Ishikawa (cell line): ENCODE data around the gene GRK5.

ENCODE experiments used
- CEBPB ChIP-seq: IDR thresholded peaks from 2 replicates; pipeline ENCODE4 v1.6.1; 2012
- EGR1 ChIP-seq: IDR thresholded peaks from 2 replicates; pipeline ENCODE4 v1.6.1; 2012
- FOXM1 ChIP-seq: IDR thresholded peaks from 2 replicates; pipeline ENCODE4 v1.6.1; 2012; ENCODE audit warnings: low read depth, borderline replicate concordance
- RAD21 ChIP-seq: IDR thresholded peaks from 2 replicates; pipeline ENCODE4 v1.6.1; 2012; ENCODE audit warnings: low read depth
- TAF1 ChIP-seq: IDR thresholded peaks from 2 replicates; pipeline ENCODE4 v1.6.1; 2012; ENCODE audit warnings: low read depth, mild to moderate bottlenecking
- YY1 ChIP-seq: IDR thresholded peaks from 2 replicates; pipeline ENCODE4 v1.6.1; 2012; ENCODE audit warnings: low read depth
- TF ChIP-seq, protein P1 (sequence below): IDR thresholded peaks from 2 replicates; pipeline ENCODE4 v1.6.1; 2012
- TF ChIP-seq, protein P2 (sequence below): IDR thresholded peaks from 2 replicates; pipeline ENCODE4 v1.6.1; 2012; ENCODE audit warnings: low read depth, mild to moderate bottlenecking

DNA sequence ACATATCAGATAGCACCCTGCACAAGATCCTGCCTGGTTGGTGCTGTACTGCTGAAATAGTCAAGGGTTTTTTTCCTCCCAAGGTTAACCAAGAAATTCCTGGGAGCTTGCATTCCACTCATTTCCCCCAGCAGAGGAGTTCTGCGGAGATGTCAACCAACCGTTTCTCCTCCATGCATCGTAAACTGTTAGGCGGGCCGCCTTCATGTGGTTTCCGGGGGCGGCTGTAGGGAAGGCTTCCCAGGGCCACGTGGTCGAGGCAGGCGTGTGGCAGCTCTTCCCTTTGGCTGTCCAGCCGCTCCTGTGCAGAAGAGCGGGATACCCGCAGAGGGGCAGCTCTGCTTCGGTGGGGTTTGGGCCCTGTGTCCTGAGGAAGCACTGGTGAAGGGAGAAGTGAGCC, 221.4 kb downstream of the GRK5 start:
- no peak for TF ChIP-seq TAF1
- TF ChIP-seq YY1: no peak
- TF ChIP-seq, protein P1, sequence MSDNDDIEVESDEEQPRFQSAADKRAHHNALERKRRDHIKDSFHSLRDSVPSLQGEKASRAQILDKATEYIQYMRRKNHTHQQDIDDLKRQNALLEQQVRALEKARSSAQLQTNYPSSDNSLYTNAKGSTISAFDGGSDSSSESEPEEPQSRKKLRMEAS: peak; percentile 16; the same call in 1 of the 2 replicates
- TF ChIP-seq, protein P2, sequence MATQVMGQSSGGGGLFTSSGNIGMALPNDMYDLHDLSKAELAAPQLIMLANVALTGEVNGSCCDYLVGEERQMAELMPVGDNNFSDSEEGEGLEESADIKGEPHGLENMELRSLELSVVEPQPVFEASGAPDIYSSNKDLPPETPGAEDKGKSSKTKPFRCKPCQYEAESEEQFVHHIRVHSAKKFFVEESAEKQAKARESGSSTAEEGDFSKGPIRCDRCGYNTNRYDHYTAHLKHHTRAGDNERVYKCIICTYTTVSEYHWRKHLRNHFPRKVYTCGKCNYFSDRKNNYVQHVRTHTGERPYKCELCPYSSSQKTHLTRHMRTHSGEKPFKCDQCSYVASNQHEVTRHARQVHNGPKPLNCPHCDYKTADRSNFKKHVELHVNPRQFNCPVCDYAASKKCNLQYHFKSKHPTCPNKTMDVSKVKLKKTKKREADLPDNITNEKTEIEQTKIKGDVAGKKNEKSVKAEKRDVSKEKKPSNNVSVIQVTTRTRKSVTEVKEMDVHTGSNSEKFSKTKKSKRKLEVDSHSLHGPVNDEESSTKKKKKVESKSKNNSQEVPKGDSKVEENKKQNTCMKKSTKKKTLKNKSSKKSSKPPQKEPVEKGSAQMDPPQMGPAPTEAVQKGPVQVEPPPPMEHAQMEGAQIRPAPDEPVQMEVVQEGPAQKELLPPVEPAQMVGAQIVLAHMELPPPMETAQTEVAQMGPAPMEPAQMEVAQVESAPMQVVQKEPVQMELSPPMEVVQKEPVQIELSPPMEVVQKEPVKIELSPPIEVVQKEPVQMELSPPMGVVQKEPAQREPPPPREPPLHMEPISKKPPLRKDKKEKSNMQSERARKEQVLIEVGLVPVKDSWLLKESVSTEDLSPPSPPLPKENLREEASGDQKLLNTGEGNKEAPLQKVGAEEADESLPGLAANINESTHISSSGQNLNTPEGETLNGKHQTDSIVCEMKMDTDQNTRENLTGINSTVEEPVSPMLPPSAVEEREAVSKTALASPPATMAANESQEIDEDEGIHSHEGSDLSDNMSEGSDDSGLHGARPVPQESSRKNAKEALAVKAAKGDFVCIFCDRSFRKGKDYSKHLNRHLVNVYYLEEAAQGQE: no peak
- TF ChIP-seq RAD21: no peak
- TF ChIP-seq FOXM1: no peak
- 0 out of 2 replicates have a peak, but pooled peaks have one; percentile 37 for TF ChIP-seq EGR1
- no peak for TF ChIP-seq CEBPB
